GM18868 (cell line): Measurements from ENCODE around the gene CIAPIN1.

Experiments used
- ATAC-seq: cut with Tn5 transposase; IDR thresholded peaks from one replicate; pipeline ENCODE4 v1.9.1; 2021; ENCODE audit warnings: mild to moderate bottlenecking, moderate library complexity; ENCODE audit not compliant: unreplicated experiment

The CIAPIN1 gene

DNA sequence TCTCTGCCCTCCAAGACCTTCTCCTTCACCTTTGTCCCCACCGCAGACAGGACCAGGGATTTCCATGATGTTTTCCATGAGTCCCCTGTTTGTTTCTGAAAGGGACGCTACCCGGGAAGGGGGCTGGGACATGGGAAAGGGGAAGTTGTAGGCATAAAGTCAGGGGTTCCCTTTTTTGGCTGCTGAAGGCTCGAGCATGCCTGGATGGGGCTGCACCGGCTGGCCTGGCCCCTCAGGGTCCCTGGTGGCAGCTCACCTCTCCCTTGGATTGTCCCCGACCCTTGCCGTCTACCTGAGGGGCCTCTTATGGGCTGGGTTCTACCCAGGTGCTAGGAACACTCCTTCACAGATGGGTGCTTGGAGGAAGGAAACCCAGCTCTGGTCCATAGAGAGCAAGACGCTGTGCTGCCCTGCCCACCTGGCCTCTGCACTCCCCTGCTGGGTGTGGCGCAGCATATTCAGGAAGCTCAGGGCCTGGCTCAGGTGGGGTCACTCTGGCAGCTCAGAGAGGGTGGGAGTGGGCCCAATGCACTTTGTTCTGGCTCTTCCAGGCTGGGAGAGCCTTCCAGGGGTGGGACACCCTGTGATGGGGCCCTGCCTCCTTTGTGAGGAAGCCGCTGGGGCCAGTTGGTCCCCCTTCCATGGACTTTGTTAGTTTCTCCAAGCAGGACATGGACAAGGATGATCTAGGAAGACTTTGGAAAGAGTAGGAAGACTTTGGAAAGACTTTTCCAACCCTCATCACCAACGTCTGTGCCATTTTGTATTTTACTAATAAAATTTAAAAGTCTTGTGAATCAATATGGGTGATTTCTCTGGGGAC is 62.7 kb downstream of the CIAPIN1 start:
- no peak for ATAC-seq

- ATAC-seq = no peak
These were observed 63.6 kb downstream of the CIAPIN1 start for GRCh38 chr16:57383276-57384247.

DNA sequence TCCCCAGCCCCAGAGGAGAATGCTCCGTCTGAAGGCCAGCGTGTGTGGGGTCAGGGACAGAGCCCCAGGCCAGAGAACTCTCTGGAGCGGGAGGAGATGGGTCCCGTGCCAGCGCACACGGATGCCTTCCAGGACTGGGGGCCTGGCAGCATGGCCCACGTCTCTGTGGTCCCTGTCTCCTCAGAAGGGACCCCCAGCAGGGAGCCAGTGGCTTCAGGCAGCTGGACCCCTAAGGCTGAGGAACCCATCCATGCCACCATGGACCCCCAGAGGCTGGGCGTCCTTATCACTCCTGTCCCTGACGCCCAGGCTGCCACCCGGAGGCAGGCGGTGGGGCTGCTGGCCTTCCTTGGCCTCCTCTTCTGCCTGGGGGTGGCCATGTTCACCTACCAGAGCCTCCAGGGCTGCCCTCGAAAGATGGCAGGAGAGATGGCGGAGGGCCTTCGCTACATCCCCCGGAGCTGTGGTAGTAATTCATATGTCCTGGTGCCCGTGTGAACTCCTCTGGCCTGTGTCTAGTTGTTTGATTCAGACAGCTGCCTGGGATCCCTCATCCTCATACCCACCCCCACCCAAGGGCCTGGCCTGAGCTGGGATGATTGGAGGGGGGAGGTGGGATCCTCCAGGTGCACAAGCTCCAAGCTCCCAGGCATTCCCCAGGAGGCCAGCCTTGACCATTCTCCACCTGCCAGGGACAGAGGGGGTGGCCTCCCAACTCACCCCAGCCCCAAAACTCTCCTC is 64.5 kb downstream of the CIAPIN1 start:
- ATAC-seq = no peak

DNA sequence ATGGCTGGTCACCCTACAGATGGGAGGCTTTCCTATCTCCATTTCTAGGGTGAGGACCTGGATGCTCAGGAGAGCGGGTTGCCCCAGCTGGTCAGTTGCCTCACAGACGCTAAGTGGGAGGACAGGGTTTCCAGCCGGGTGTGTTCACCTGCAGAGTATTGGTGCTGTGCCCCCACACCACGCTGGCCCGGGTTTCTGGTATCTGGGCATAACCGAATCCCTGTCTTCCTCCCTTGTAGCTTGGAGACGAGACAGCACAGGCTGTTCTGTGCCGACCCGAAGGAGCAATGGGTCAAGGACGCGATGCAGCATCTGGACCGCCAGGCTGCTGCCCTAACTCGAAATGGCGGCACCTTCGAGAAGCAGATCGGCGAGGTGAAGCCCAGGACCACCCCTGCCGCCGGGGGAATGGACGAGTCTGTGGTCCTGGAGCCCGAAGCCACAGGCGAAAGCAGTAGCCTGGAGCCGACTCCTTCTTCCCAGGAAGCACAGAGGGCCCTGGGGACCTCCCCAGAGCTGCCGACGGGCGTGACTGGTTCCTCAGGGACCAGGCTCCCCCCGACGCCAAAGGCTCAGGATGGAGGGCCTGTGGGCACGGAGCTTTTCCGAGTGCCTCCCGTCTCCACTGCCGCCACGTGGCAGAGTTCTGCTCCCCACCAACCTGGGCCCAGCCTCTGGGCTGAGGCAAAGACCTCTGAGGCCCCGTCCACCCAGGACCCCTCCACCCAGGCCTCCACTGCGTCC is 65.2 kb downstream of the CIAPIN1 start:
- no peak for ATAC-seq

DNA sequence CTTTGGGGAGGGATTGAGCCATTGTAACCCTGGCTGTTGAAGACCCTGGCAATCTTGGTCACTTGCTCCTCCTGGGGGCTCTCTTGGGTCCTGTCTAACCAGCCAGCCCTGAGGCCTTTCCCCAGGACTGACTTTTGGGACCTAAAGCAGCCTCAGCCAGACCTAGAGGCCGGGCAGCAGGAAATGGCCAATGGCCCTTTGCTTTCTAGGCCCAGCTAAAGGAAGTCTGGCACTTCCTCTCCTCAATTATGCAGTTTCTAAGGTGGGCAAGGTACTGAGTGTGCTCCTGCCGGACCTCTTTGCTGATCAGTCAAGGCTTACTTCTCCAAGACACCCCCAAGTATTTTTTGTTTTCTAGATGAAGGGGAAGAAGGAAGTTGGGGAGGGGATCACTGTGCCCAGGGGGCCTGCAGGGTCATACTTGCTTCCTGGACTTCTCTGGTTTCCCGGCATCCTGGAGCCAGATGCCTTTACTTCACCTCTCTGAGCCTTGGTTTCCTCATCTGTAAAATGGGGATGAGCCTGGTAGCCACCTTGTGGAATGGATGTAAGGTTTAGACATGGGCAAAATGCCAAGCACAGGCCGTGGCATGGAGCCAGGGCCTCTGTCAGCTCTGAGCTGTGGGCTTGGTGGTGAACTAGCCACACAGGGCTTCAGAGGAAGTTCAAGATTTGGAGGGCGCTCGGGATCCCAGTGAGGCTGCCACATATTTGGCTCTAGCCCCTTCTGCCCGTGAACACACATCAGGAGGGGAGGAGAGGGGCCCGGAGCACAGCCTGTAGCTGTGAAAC is 66.3 kb downstream of the CIAPIN1 start:
- no peak for ATAC-seq

GRCh38 chr16:57379579-57379978 is 67.6 kb downstream of the CIAPIN1 start:
- ATAC-seq = no peak
